CD4-positive, alpha-beta memory T cell (primary cell): Measurements from ENCODE around the gene ZNF23. TPM values are rescaled to one million over a fixed set of nuclear protein-coding genes. Genes with fewer than 3 reads are reported as not detected.

Experiments
- CTCF ChIA-PET: fragments of 350-600 bp; sonication (Branson Sonifier 250); formaldehyde crosslinking; loops from one replicate; lab custom pipeline; 2021; ENCODE audit warnings: inconsistent platforms; ENCODE audit not compliant: partially characterized antibody; lab: Charles Lee
- POLR2A ChIA-PET: fragments of 350-600 bp; sonication (Branson Sonifier 250); formaldehyde crosslinking; loops from one replicate; lab custom pipeline; 2021; ENCODE audit not compliant: partially characterized antibody; lab: Charles Lee
- DNase-seq, 5 donors: peaks; one replicate each; pipeline versions ENCODE4 v3.0.0 to v3.0.0-alpha.2; 2020 to 2022; ENCODE audit warnings: mixed read lengths in 1 of 5
- H3K27ac ChIP-seq: one replicate; pipeline ENCODE4 v1.7.0; 2013; ENCODE audit warnings: low read depth, low read length
- H3K27me3 ChIP-seq: 2 replicates; pipeline ENCODE4 v1.7.0; 2013; ENCODE audit warnings: mild to moderate bottlenecking, low read length, moderate library complexity; ENCODE audit not compliant: insufficient read depth
- H3K36me3 ChIP-seq: 2 replicates; pipeline ENCODE4 v1.7.0; 2013; ENCODE audit warnings: mild to moderate bottlenecking, low read length, moderate library complexity; ENCODE audit not compliant: insufficient read depth
- H3K4me1 ChIP-seq: 2 replicates; pipeline ENCODE4 v1.7.0; 2013; ENCODE audit warnings: mild to moderate bottlenecking, low read length, moderate library complexity; ENCODE audit not compliant: insufficient read depth
- H3K4me3 ChIP-seq, 2 donors: one replicate each; pipeline ENCODE4 v1.7.0; 2013; ENCODE audit warnings: low read length in 2 of 2, mild to moderate bottlenecking in 1 of 2
- H3K9me3 ChIP-seq, 2 donors: one replicate each; pipeline ENCODE4 v1.7.0; 2013; ENCODE audit warnings: low read length in 2 of 2, control low read depth in 1 of 2; ENCODE audit not compliant: control insufficient read depth in 1 of 2
- H3K27ac Mint-ChIP-seq, 7 donors: one replicate each; pipeline ENCODE4 v1.8.0; 2020 to 2021; ENCODE audit warnings: mixed read lengths in 7 of 7, mild to moderate bottlenecking in 6 of 7, inconsistent platforms in 3 of 7, moderate library complexity in 3 of 7
- H3K27me3 Mint-ChIP-seq, 2 donors: one replicate each; pipeline ENCODE4 v1.8.0; 2020 to 2021; ENCODE audit warnings: mixed read lengths in 2 of 2
- H3K36me3 Mint-ChIP-seq, 2 donors: one replicate each; pipeline ENCODE4 v1.8.0; 2020 to 2021; ENCODE audit warnings: mixed read lengths in 2 of 2, inconsistent platforms in 1 of 2, mild to moderate bottlenecking in 1 of 2
- H3K4me1 Mint-ChIP-seq, 4 donors: one replicate each; pipeline ENCODE4 v1.8.0; 2020 to 2021; ENCODE audit warnings: mixed read lengths in 4 of 4, mild to moderate bottlenecking in 1 of 4
- H3K4me3 Mint-ChIP-seq, 8 donors: one replicate each; pipeline ENCODE4 v1.8.0; 2020 to 2021; ENCODE audit warnings: mixed read lengths in 8 of 8, mild to moderate bottlenecking in 7 of 8, moderate library complexity in 6 of 8, inconsistent platforms in 3 of 8
- H3K9me3 Mint-ChIP-seq, 8 donors: one replicate each; pipeline ENCODE4 v1.8.0; 2020 to 2021; ENCODE audit warnings: mixed read lengths in 8 of 8, mild to moderate bottlenecking in 5 of 8, inconsistent platforms in 3 of 8, moderate library complexity in 1 of 8
- intact Hi-C: fragments of 100-400 bp; cut with micrococcal nuclease; formaldehyde crosslinking; loops from one replicate; pipeline ENCODE4 v1.15.1; 2023
- polyA plus RNA-seq, 2 donors: library from polyadenylated mRNA; unstranded; fragments of 300-500 nt; fragmentation: Illumina TruSeq; gene quantifications; one replicate each; pipeline ENCODE4 v1.2.3, GENCODE V29; 2021
- total RNA-seq, 2 experiments: library from RNA; stranded (reverse); gene quantifications; one replicate each; pipeline ENCODE4 v1.2.3, GENCODE V29; 2021

ZNF23 gene
- total and polyA plus RNA-seq, 4 experiments from 2014 or later = 5.5 to 16.2 (median 10.4) TPM

DNA sequence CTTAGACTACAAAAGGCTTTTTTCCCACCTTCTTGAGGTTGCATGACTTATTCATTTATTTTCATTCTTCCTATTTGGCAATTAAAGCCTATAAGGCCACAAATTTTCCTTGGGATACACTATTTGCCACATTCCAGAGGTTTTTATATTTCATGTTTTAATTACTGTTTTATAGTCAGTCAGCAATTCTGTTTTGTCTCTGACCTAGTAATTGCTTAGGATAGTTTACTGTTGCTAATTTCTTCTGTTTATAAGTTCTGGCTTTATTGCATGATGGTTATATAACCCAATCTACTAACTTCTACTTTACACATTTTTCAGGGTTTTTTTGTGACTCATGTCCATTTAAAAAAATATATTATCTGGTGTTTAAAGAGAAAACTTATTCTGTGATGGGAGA, 2.5 kb downstream of the ZNF23 start:
- H3K27me3 Mint-ChIP-seq = no peaks in the 10 kb centered on the region
- peaks cover 20% of the 10 kb centered on the region for H3K4me1 ChIP-seq
- H3K36me3 Mint-ChIP-seq = peaks cover 24 to 31% of the 10 kb centered on the region in 2 donors
- no peak for DNase-seq
- H3K27ac Mint-ChIP-seq = no peak overlapping the region
- H3K4me3 ChIP-seq = no peak overlapping the region
- POLR2A ChIA-PET = interaction anchor here (0.6 kb wide), 1 partner anchor 32 kb away, joined by 3 read pairs; no protein-coding TSS in a partner anchor
- CTCF ChIA-PET = interaction anchor here (0.6 to 1.4 kb wide), 3 partner anchors 20 to 152 kb away, joined by 3 read pairs; no protein-coding TSS in a partner anchor
- H3K9me3 Mint-ChIP-seq = peaks cover 0 to 4% (median 0%) of the 10 kb centered on the region in 8 donors
- H3K4me3 Mint-ChIP-seq = no peak overlapping the region
- H3K27ac ChIP-seq = no peak overlapping the region
- H3K9me3 ChIP-seq = no peaks in the 10 kb centered on the region
- intact Hi-C loops = no loop called here
- H3K4me1 Mint-ChIP-seq = peaks cover 10 to 31% (median 22%) of the 10 kb centered on the region in 4 donors
- H3K36me3 ChIP-seq = no peaks in the 10 kb centered on the region
- no peaks in the 10 kb centered on the region for H3K27me3 ChIP-seq

DNA sequence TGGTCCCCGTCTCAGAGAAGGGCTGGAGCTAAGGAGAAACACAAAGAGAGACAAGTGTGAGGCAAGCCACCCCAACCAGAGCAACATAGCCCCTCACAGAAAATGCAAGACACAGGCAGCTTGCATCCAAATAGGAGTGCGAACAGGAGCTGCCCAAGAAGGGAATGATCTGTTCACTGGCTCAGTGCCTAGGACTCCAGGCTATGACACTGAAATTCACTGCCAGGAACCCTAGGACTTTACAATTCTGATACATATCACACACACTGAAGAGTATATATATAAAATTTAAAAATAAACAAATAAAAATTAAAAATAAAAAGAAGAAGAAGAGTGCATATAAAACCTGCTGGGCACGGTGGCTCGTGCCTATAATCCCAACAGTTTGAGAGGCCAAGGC, 5.2 kb downstream of the ZNF23 start:
- Mint-ChIP-seq H3K4me1 (peaks cover 2 to 17% (median 10%) of the 10 kb centered on the region in 4 donors), H3K9me3 (peaks cover 2 to 18% (median 14%) of the 10 kb centered on the region in 8 donors), H3K36me3 (peaks cover 51 to 53% of the 10 kb centered on the region in 2 donors), H3K27ac (no peak overlapping the region), H3K4me3 (no peak overlapping the region), H3K27me3 (no peaks in the 10 kb centered on the region)
- Histone ChIP-seq H3K4me3 (no peak overlapping the region), H3K36me3 (peaks cover 11% of the 10 kb centered on the region), H3K4me1 (peaks cover 16% of the 10 kb centered on the region), H3K27me3 (no peaks in the 10 kb centered on the region), H3K9me3 (peaks cover 0 to 6% of the 10 kb centered on the region in 2 donors), H3K27ac (no peak overlapping the region)
- CTCF ChIA-PET = interaction anchor here (1.0 to 1.5 kb wide), 2 partner anchors 44 to 154 kb away, joined by 3 read pairs; no protein-coding TSS in a partner anchor
- intact Hi-C loops = no loop called here
- POLR2A ChIA-PET = no interaction called here
- DNase-seq = no peak

DNA sequence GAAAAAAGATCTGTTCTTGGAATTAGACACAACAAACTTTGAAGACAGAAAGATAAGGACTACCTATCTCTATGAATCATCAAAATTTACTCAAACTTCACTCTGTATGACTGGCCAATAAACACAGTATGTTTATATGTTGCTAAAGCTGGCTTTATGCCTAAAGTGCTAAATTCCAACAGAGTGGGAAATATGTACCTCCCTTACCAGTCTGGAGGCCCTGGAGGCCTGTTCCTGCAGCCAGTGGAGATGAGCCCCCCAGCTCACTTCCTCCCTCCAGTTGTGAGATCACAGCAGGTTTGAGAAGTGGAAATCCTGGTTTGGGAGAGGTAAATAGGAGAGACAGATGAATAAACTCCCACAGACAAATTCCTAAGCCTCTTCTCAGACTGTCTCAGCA, 9.0 kb downstream of the ZNF23 start:
- Mint-ChIP-seq H3K4me3 (peak overlapping the region in 1 of 8 donors; percentile 31), H3K9me3 (peaks cover 6 to 54% (median 49%) of the 10 kb centered on the region in 8 donors)
- CTCF ChIA-PET = interaction anchor here (0.7 kb wide), 1 partner anchor 216 kb away, joined by 3 read pairs; no protein-coding TSS in a partner anchor

DNA sequence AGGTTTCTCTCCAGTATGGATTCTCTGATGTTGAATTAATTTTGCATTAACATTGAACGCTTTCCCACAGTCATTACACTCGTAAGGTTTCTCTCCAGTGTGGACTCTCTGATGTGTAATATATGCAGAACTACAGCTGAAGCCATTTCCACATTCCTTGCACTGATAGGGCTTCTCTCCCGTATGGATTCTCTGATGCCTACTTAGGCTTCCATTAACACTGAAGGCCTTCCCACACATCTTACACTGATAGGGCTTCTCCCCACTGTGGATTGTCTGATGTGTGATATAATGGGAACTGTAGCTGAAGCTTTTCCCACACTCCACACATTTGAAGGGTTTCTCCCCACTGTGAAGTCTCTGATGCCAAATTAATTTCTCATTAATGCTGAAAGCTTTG, 13.0 kb downstream of the ZNF23 start:
- H3K4me1 Mint-ChIP-seq = no peaks in the 10 kb centered on the region
- peak overlapping the region in 1 of 7 donors; percentile 37 for H3K27ac Mint-ChIP-seq
- ChIA-PET CTCF (interaction anchor here (1.2 to 1.4 kb wide), 2 partner anchors 38 to 162 kb away, joined by 3 read pairs; no protein-coding TSS in a partner anchor), POLR2A (no interaction called here)
- H3K27ac ChIP-seq = no peak overlapping the region
- H3K4me1 ChIP-seq = no peaks in the 10 kb centered on the region
- intact Hi-C loops = loop anchor here (5.0 kb wide), 1 partner anchor 48 kb away; no protein-coding TSS in a partner anchor
- H3K9me3 ChIP-seq = peaks cover 13 to 46% of the 10 kb centered on the region in 2 donors
- DNase-seq = no peak
- H3K27me3 Mint-ChIP-seq = no peaks in the 10 kb centered on the region
- H3K4me3 ChIP-seq = no peak overlapping the region
- no peaks in the 10 kb centered on the region for H3K27me3 ChIP-seq
- H3K36me3 Mint-ChIP-seq = peaks cover 65 to 66% of the 10 kb centered on the region in 2 donors
- H3K4me3 Mint-ChIP-seq = no peak overlapping the region
- H3K9me3 Mint-ChIP-seq = peaks cover 6 to 89% (median 75%) of the 10 kb centered on the region in 8 donors
- peaks cover 43% of the 10 kb centered on the region for H3K36me3 ChIP-seq

More for the DNA sequence above, 9.0 kb downstream of the ZNF23 start:
- Histone ChIP-seq H3K4me1 (no peaks in the 10 kb centered on the region), H3K4me3 (no peak overlapping the region), H3K27ac (no peak overlapping the region), H3K9me3 (peaks cover 13 to 31% of the 10 kb centered on the region in 2 donors), H3K27me3 (no peaks in the 10 kb centered on the region), H3K36me3 (peaks cover 43% of the 10 kb centered on the region)
- Mint-ChIP-seq H3K4me1 (no peaks in the 10 kb centered on the region), H3K36me3 (peaks cover 84 to 86% of the 10 kb centered on the region in 2 donors), H3K27me3 (no peaks in the 10 kb centered on the region), H3K27ac (no peak overlapping the region)
- POLR2A ChIA-PET = no interaction called here
- DNase-seq = no peak
- intact Hi-C loops = no loop called here

DNA sequence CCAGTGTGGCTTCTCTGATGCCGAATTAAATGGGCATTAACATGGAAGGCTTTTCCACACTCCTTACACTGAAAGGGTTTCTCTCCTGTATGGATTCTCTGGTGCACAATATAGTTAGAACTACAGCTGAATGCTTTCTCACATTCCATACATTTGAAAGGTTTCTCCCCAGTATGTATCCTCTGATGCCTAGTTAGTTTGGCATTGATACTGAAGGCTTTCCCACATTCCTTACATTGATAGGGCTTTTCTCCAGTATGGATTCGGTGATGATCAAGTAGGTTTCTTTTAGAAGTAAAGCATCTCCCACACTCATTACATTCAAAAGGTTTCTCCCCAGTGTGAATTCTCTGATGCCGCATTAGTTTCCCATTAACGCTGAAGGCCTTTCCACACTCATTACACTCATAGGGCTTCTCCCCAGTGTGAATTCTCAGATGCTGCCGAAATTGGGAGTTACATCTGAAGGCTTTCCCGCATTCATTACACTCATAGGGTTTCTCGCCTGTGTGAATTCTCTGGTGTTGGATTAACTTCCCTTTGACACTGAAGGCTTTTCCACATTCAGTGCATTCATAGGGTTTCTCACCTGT, 13.7 kb downstream of the ZNF23 start:
- POLR2A ChIA-PET = no interaction called here
- no peaks in the 10 kb centered on the region for H3K27me3 Mint-ChIP-seq
- peaks cover 6 to 95% (median 78%) of the 10 kb centered on the region in 8 donors for H3K9me3 Mint-ChIP-seq

DNA sequence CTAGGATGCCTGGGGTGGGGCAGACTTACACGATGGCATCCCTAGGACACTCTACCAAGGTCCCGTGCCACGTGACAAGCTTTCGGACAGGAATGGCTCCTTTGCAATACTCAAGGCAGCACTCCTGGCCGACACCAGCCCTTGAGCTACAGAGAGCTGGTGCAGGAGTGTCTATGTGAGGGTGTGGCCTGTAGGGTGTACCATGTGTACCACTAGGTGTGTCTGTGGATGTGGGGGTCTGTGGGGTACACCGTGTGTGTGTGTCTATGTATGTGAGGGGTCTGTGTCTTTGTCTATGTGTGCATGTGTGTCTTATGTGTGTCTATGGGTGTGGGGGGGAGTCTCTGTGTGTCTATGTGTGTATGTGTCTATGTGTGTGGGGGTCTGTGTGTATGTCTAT, 18.3 kb downstream of the ZNF23 start:
- POLR2A ChIA-PET = no interaction called here
- peaks cover 4 to 22% of the 10 kb centered on the region in 2 donors for H3K9me3 ChIP-seq
- CTCF ChIA-PET = interaction anchor here (1.1 to 1.6 kb wide), 2 partner anchors 31 to 56 kb away, joined by 3 to 6 read pairs; no protein-coding TSS in a partner anchor
- intact Hi-C loops = no loop called here
- Mint-ChIP-seq H3K9me3 (peaks cover 0 to 50% (median 39%) of the 10 kb centered on the region in 8 donors), H3K36me3 (peaks cover 13% of the 10 kb centered on the region in 2 donors), H3K4me3 (peak overlapping the region in 1 of 8 donors; percentile 38), H3K27ac (no peak overlapping the region), H3K27me3 (peaks cover 2 to 12% of the 10 kb centered on the region in 2 donors), H3K4me1 (peaks cover 0 to 3% (median 0%) of the 10 kb centered on the region in 4 donors)
- no peak for DNase-seq
- no peak overlapping the region for H3K27ac ChIP-seq
- H3K27me3 ChIP-seq = no peaks in the 10 kb centered on the region
- H3K4me3 ChIP-seq = no peak overlapping the region
- H3K36me3 ChIP-seq = peaks cover 3% of the 10 kb centered on the region
- no peaks in the 10 kb centered on the region for H3K4me1 ChIP-seq

More for the DNA sequence above, 13.7 kb downstream of the ZNF23 start:
- no peaks in the 10 kb centered on the region for H3K4me1 ChIP-seq
- no peak overlapping the region for H3K27ac ChIP-seq
- Mint-ChIP-seq H3K4me3 (no peak overlapping the region), H3K36me3 (peaks cover 59% of the 10 kb centered on the region in 2 donors), H3K27ac (no peak overlapping the region), H3K4me1 (no peaks in the 10 kb centered on the region)
- H3K36me3 ChIP-seq = peaks cover 43% of the 10 kb centered on the region
- intact Hi-C loops = loop anchor here (5.0 kb wide), 1 partner anchor 49 kb away; no protein-coding TSS in a partner anchor
- peaks cover 13 to 46% of the 10 kb centered on the region in 2 donors for H3K9me3 ChIP-seq
- no peaks in the 10 kb centered on the region for H3K27me3 ChIP-seq
- no peak overlapping the region for H3K4me3 ChIP-seq
- no peak for DNase-seq
- CTCF ChIA-PET = interaction anchor here (0.7 to 1.2 kb wide), 3 partner anchors 16 to 52 kb away, joined by 3 to 4 read pairs (median 3); no protein-coding TSS in a partner anchor

DNA sequence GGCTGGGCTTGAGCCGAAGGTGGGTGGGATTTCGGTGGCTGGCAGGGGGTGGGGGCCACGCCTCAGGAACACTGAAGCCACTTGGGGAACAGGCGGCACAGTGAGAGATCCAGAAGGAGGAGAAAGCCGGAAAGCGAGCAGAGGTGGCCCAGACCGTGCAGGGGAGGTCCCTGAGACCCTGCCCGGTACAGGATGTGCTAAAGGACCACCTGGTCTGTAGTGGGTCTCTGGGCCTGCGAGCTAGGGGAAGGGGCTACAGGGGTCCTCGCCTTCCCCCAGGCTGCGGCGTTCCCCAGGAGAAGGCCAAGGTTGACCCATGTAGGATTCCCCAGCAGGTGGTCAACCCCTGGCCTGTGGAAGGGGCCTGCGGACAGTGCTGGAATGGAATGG, 20.0 kb downstream of the ZNF23 start, which contains the start of gene TLE7:
Gene TLE7, minus strand, starts transcription at position 4 of the 390 bp plus-strand sequence. CDS start 8,730 bp downstream, outside the sequence.
- no peak within 1 kb of the TSS for H3K4me3 Mint-ChIP-seq
- peaks cover 0 to 3% of the 10 kb centered on the region in 2 donors for H3K36me3 Mint-ChIP-seq
- peaks cover 7 to 18% of the 10 kb centered on the region in 2 donors for H3K27me3 Mint-ChIP-seq
- H3K4me1 Mint-ChIP-seq = peaks cover 0 to 3% (median 0%) of the 10 kb centered on the region in 4 donors
- peaks cover 0 to 33% (median 23%) of the 10 kb centered on the region in 8 donors for H3K9me3 Mint-ChIP-seq
- Histone ChIP-seq H3K27ac (no peak within 1 kb of the TSS), H3K27me3 (no peaks in the 10 kb centered on the region), H3K4me3 (no peak within 1 kb of the TSS), H3K36me3 (no peaks in the 10 kb centered on the region), H3K4me1 (no peaks in the 10 kb centered on the region), H3K9me3 (peaks cover 0 to 10% of the 10 kb centered on the region in 2 donors)
- POLR2A ChIA-PET = no interaction called here
- no peak within 1 kb of the TSS for H3K27ac Mint-ChIP-seq
- intact Hi-C loops = no loop called here
- no peak for DNase-seq
- CTCF ChIA-PET = interaction anchor here (0.7 to 1.6 kb wide), 3 partner anchors 20 to 168 kb away, joined by 3 to 6 read pairs (median 3); partner anchors contain the start of gene ZNF23
